GM04504 (cell line): ENCODE results near the gene PCDH9.

Source experiments
- DNase-seq: peaks from one replicate; pipeline ENCODE4 v3.0.0-alpha.2; 2012; ENCODE audit warnings: low read depth

Gene PCDH9

DNA sequence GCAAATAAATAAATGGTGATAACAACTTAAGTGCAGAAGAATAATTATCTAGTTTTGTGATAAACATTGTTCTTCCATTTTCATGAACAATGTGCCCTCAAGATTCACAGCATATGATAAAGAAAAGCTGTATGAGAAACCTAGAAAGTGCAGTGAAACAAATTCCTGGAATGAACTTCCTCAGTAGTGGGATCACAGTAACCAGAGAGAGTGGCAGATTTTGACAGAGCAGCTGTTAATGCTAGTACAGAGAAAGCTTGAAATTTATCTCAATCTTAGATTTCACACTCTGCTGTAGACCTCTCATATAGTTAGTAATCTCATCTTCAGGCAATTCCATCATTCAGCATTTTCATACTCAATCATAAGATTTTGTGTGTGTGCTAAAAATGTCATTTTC is 664.9 kb downstream of the PCDH9 start:
- DNase-seq, result no peak

DNA sequence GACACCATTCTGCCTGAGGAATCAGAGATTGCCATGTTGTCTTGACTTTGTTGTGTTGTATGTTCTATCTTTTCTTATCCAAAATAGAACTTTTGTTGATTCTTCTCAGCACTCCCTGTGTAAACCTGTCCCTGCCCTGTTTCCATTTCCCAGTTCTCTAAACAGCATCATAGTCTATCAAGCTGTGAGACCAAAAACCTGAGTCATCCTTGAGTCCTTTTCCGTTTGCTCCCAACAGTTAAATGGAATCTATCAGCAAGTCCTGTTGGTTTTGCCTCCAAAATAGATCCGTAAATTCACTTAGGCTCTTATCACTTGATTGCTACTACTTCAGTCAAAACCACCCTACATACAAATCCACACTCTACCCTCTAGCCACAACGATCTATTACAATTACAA is 667.1 kb downstream of the PCDH9 start:
- no peak for DNase-seq

DNA sequence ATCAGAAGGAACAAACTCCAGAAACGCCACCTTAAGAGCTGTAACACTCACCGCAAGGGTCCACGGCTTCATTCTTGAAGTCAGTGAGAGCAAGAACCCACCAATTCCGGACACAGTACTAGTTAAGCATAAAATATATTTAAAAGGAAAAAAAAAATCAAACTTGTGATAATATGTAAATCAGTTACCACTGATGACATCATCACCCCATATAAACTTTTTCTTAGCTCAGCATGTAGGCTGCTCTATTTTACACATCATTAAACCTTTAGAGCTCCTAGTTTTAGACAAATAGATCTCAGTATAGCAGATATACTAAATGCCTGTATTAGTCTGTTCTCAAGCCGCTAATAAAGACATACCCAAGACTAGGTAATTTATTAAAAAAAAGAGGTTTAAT is 668.1 kb downstream of the PCDH9 start:
- no peak for DNase-seq

DNA sequence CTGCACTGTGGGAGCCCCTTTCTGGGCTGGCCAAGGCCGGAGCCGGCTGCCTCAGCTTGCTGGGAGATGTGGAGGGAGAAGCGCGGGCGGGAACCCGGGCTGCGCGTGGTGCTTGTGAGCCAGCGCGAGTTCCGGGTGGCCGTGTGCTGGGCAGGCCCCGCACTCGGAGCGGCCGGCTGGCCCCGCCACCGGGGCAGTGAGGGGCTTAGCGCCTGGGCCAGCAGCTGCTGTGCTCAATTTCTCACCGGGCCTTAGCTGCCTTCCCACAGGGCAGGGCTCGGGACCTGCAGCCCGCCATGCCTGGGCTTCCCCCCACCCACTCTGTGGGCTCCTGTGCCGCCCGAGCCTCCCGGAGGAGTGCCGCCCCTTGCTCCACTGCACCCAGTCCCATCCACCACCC is 669.1 kb downstream of the PCDH9 start:
- no peak for DNase-seq

DNA sequence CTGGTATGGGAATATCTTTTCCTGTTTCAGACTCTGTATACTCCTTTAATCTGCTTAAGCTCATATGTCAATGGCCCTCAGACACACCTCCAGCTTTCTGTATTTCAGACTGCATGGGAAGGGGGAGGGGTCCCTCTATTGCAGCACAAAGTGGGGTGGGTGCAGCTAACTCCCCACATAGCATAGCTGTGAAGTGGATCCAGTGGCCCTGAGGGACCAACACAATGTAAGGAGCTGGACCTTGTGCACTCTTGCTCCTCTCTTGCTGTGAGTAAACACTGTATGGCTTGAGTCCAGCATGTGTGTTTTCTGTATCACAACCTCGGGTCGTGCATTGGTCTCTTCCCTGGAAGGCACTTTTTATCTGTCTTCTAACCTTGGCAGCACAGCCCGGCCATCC is 669.9 kb downstream of the PCDH9 start:
- DNase-seq, result no peak

DNA sequence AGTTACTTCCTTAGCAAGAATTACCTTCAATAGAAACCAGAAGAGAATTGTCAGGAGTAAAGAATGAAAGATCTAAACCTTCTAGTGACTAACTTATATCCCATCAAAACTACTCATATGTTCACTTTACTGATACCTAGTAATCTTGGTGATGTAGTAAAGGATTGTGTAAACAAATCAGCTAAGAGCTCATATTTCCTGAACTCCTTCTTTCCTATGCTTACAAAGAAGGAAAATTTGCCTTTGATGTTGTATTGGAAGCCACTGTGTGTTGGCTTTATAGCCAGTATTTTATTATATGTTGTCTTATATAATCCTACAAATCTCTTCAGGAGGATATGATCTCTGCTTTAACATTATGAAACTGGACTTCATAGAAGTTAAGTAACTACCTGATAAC is 671.0 kb downstream of the PCDH9 start:
- DNase-seq, result no peak

DNA sequence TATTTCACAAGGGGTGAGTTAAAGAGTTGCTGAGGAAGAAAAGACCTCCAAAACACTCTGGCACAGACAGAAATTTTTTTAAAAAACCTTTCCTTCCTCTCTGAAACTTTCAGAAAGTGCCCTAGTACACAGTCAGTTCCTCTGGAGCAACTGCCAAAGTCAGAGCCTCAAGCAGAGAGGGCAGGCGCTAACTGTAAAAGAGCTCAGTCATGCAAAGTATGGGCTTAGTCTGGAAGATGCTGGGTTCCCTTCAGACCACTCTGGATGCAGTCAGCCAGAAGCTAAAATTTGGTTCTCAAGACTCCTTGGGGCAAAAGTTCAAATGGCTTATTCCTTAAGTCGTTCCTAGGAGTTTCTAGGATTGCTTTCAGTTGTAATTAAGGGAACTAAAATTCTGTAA is 671.6 kb downstream of the PCDH9 start:
- no peak for DNase-seq

DNA sequence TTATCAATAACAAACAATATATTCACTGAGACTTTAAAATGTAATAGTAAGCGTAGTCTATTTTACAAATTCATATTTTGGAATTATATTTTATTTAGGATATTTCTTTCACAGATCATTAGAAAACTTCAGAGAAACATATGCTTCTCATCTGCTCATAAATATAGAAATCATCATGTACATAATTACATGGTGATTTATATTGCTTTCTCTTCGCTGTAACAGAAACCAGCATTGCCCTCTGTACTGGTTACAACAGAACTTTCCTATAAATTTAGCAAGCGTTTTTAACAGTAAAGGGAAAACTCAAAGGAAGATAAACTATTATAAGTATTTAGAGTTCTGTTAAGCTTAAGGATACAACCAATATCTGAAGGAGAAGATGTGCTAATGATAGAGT is 672.8 kb downstream of the PCDH9 start:
- DNase-seq, result no peak

DNA sequence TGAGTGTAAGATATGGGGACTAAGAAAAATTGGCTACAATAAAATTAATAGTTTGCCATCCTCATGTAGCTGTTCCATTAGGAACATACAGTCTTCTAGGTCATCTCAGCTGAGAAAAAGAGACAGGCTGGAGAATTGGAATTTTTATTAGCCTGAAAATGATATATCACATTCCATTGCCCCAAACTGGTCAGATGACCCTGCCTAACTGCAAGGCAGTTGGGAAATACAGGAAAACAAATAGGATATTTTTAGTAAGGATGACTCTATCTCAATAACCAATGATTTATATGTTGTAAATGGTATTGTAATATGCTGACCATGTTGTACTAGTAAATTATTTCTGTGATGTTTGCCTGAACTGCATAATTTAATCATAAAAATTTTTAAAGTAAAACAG is 673.8 kb downstream of the PCDH9 start:
- DNase-seq, result no peak

DNA sequence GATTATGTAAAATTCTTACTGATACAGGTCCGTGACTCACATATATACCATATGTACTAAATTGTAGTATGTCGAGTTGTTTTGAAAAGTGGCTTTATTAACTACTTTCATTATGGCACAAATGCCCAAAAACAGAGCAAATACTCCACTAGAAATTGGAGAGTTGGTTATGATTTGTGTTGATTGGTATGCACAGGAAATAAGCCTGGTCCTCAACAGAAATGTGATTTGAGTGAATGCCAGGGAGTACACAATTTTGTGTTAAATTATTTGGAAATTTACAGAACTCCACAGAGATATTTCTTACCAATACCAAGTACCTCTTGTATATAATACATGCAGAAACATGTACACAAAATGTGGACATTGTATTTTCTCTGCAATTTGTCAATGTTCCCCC is 676.7 kb downstream of the PCDH9 start:
- no peak for DNase-seq

DNA sequence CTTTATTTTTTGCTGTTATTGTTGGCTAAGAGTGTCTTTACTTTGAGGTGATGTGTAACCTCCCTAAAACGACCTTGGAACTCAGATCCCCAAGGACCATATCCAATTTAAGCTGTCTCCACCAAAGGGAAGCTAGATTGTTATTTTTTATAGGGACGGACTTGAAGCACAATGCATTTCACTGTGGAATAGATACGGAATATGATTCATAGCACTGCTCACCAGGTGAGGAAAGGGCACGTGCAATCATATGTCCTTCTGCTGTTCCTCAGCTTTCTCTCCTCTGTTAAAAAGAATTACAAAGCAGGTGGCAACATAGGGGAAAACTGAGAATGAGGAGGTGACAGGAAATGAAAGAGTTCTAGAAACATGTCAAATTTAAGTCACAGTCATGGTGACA is 679.0 kb downstream of the PCDH9 start:
- DNase-seq, result no peak

DNA sequence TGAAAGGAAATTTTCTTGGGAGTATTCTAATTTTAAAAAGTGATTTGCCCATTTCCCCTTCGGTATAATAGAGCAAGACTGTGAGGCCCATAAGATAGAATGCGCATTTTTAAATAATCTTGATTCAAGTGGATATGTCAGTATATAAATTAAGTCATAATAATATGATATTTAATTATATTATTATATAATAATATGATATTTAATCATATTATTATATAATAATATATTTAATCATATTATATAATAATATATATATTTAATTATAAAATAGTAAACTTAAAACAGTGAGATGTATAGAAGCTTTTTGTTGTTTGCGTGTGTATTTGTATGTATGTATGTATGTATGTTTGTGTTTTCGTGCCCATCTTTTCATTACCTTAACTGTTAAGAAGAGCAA is 682.5 kb downstream of the PCDH9 start:
- no peak for DNase-seq

DNA sequence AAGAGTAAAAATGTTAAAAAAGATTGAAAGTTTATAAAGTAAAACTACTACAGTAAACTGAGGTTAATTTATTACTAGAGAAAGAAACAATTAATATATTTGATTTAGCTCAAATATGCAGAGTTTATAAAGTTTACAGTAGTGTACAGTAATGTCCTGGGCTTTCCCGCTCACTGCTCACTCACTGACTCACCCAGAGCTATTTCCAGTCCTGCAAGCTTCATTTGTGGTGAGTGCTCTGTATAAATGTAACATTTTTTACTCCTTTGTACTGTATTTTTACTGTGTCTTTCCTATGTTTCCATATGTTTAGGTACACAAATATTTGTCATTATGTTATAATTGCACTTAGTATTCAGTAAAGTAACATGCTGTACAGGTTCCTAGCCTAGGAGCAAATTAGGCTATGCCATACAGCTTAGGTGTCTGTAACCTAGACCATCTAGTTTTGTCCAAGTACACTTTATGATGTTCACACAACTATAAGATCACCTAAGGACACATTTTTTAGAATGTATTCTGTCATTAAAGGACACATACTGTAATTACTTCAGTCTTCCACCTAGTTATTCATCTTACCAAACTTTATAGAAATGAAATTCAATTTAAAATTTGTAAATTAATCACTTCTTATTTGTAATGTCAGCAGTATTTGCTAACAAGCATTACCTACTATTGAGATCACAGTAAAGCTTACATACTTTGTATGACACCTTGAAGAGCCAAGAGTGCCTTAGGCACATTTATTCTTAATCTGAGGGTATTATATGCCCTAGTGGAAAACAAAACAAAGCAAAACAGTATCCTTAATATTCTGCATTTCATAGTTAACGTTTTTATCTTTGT is 683.4 kb downstream of the PCDH9 start:
- DNase-seq, result no peak

DNA sequence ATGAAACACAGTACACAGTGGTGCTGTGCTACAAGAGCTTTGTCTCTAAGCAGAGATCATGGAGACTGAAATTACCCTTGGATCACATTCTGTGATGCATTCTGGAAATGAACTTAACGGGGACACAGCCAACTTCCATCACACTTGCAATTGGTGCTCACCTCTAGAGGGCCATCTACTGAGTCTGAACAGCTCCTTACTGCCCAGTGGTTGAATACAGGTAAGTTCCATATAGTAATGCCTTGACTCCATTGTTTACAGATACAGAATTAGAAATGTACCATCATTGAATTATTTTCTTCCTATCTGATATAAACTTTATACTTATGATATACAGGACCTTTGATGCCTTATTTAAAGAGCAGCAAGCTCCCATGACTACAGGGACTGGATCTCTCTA is 686.4 kb downstream of the PCDH9 start:
- DNase-seq, result no peak

DNA sequence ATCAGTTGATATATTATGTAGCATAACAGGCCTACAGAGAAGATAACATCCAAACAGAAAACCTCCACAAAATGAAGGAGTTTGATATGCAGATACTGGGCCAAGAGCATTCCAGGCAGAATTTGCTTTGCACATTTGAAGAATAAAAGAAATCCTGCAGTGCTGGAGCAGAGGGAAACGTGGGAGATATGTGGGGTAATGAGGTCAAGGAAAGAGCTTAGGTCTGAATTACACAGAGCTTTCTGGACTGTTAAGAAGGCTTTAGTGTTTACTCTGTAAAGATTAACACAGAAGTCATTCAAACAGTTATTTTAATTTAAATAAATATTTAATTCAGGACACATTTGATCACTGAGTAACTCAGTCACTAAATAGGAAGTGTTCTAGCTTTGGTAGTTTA is 692.7 kb downstream of the PCDH9 start:
- no peak for DNase-seq

DNA sequence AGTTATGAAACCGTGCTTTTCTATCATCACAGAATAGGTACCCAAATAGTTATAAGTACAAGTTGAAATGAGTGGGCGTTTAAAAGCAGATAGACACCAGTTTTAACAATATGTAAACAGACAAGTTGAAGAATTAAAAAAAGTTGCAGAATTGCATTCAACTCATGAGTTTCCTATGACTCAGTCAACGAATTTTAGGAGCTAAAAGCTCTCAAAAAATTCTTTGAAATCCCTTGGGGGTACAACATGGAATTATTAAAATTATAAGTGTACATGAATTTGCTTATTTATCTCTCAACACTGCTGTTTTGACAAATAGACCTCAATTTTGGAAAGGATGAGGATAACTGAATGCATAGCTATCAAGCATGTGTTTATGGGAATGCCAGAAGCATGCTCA is 693.4 kb downstream of the PCDH9 start:
- DNase-seq, result no peak

DNA sequence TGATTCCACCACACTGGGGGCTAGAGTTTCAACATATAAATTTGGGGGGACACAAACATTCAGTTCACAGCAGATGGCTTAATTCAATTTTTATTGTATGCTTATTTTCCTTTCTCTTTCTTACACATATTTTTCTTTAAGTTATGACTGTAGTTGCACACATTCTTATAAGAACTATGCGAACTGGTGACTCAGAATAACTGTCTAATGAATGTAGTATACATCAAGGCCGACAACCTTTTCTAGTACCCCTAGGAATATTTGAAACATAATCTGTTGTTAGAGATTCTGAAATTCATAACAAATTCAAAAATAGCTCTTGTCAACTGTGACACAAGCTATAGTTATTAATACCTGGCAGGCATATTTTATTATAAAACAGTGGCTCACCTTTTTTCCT is 695.6 kb downstream of the PCDH9 start:
- DNase-seq, result no peak

DNA sequence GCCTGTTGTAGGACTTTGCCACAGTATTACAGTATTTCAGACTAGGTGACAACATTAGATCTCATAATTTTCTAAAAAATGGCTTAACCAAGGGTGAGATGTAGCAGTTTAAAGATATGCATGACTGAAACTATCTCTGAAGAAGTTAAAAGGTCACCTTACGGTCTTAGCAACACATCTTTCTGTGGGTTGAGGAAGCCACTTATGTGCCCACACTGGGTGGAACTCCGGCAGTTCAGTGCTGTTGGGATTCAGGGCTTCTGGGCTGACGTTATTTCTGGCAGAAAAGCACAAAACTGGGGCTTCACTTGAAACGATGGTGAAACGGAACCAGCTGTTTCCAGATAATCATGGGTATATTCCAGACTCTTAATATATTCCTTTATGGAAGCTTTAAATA is 697.3 kb downstream of the PCDH9 start:
- no peak for DNase-seq

DNA sequence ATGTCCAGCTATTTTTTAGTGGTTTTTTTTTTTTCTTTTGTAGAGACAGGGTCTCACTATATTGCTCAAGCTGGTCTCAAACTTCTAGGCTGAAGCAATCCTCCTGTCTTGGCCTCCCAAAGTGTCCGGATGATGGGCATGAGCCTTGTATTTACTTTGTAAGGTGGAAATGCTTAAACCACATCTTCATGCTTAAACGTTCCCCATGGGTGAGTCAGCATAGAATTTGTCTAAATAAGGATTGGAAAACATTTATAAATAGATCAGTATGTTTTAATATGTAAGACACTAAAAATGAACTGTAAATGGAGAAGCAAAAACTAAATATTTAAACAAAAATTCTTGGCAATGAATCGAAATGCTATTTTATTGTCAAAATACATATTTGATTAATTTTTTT is 698.0 kb downstream of the PCDH9 start:
- no peak for DNase-seq

DNA sequence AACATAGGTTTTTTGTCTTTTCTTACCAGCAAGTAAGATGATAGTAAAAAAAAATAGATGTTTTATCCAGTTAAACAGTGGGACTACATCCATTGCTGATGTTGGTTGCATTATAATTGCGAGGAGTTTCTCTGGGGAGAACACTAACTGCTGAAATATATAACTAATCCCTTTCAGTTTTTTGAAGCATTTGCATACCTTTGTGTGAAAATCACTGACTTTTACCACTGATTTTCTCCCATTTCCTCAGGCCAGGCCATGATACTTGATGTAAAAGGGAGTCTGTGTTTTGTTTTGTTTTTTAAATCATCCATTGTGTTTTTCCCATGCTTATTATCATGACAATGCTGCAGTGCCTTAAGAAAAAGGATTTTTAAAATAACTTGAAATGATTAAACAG is 699.5 kb downstream of the PCDH9 start:
- DNase-seq, result no peak

DNA sequence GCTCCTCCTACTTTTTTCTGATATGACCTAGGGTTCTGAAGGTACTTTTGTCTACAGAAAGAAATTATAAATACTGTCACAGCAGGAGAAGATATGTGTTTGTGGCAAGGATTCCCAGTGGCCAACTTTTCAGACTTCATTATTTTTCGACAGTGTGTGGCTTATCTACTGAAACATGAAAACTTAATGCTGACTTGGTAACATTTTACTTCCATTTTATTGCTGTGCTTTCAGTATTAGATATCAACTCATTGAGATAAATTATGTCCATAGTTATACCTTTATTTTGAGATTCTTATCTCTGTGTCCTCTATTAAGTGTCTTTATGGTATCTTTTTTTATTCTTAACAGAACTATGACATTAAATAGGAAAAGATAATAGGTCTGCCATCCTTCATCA is 700.0 kb downstream of the PCDH9 start:
- DNase-seq, result no peak

DNA sequence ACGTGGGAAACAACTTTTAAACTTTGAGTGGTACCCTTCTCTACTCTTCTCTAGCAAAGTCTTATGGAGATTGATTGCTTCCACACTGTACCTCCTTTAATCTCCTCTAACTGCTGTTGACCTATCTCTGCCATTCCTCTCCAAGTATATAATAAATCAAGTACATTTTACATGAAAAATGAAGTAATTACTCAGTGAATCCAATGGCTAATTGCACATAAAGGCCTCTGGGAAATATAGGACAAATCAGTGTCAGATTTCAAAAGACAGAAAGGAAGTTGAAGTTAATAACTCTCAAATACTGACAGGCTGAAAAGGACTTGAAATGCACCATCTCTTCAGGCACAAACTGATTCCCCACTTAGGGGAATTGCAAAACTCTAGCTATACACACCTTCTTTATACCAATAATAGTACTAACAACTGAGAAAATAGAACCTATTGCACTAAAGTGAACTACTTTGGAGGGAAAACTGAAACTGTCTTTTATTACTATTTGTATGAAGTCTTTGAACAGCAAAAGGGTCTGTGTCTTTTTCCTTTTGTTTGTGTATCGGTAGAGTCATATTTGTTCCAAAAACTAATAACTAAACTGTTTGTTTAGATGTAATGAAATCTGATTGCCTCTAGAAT is 701.1 kb downstream of the PCDH9 start:
- no peak for DNase-seq

DNA sequence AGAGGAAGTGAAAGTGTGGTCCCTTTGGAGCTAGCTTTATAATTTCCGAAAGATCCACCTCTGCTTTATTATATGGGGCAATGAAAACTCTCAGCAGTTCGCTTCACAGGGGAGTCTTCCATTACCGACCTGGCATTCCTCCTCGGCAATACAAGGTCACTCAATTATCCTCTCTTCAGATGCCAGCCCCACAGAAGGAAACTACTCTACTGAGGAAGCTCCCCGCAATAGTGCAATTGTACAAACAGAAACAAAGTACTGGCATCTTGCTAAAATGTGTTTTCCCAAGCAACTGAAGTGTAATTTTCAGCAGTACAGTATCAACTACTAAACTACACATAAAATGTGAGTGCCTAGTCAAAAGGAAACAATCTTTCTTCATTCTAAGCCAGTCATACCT is 702.0 kb downstream of the PCDH9 start:
- DNase-seq, result no peak
